CD8-positive, alpha-beta memory T cell (primary cell): ENCODE data around the gene NCKAP5. TPM values are rescaled to one million over a fixed set of nuclear protein-coding genes. Genes with fewer than 3 reads are reported as not detected.

ENCODE experiments used
- CTCF ChIA-PET: fragments of 350-600 bp; sonication (Branson Sonifier 250); formaldehyde crosslinking; loops from one replicate; lab custom pipeline; 2021; ENCODE audit warnings: antibody characterized with exemption; lab: Charles Lee
- POLR2A ChIA-PET: fragments of 350-600 bp; sonication (Branson Sonifier 250); formaldehyde crosslinking; loops from one replicate; lab custom pipeline; 2021; ENCODE audit warnings: antibody characterized with exemption; lab: Charles Lee
- DNase-seq, 5 donors: peaks; one replicate each; pipeline versions ENCODE4 v3.0.0 to v3.0.0-alpha.2; 2020 to 2022; ENCODE audit warnings: mixed read lengths in 1 of 5
- H3K27ac ChIP-seq: one replicate; pipeline ENCODE4 v1.7.0; 2013; ENCODE audit warnings: low read depth, mild to moderate bottlenecking, low read length, moderate library complexity
- H3K27me3 ChIP-seq: 2 replicates; pipeline ENCODE4 v1.7.0; 2013; ENCODE audit warnings: low read length, mild to moderate bottlenecking; ENCODE audit not compliant: insufficient read depth, poor library complexity, severe bottlenecking
- H3K36me3 ChIP-seq: 2 replicates; pipeline ENCODE4 v1.7.0; 2013; ENCODE audit warnings: mild to moderate bottlenecking, low read length, moderate library complexity; ENCODE audit not compliant: insufficient read depth
- H3K4me1 ChIP-seq: 2 replicates; pipeline ENCODE4 v1.7.0; 2013; ENCODE audit warnings: mild to moderate bottlenecking, low read length, moderate library complexity; ENCODE audit not compliant: insufficient read depth
- H3K4me3 ChIP-seq: 2 replicates; pipeline ENCODE4 v1.7.0; 2013; ENCODE audit warnings: mild to moderate bottlenecking, low read length
- H3K9me3 ChIP-seq: 2 replicates; pipeline ENCODE4 v1.7.0; 2013; ENCODE audit warnings: mild to moderate bottlenecking, low read length
- H3K27ac Mint-ChIP-seq, 8 donors: one replicate each; pipeline ENCODE4 v1.8.0; 2020 to 2021; ENCODE audit warnings: mixed read lengths in 8 of 8, mild to moderate bottlenecking in 6 of 8, inconsistent platforms in 3 of 8, moderate library complexity in 3 of 8
- H3K27me3 Mint-ChIP-seq, 2 donors: one replicate each; pipeline ENCODE4 v1.8.0; 2020 to 2021; ENCODE audit warnings: mixed read lengths in 2 of 2, mild to moderate bottlenecking in 1 of 2, moderate library complexity in 1 of 2
- H3K36me3 Mint-ChIP-seq, 3 donors: one replicate each; pipeline ENCODE4 v1.8.0; 2020 to 2021; ENCODE audit warnings: mixed read lengths in 3 of 3, inconsistent platforms in 1 of 3, mild to moderate bottlenecking in 1 of 3
- H3K4me1 Mint-ChIP-seq, 3 donors: one replicate each; pipeline ENCODE4 v1.8.0; 2020 to 2021; ENCODE audit warnings: mixed read lengths in 3 of 3, inconsistent platforms in 1 of 3, mild to moderate bottlenecking in 1 of 3
- H3K4me3 Mint-ChIP-seq, 7 donors: one replicate each; pipeline ENCODE4 v1.8.0; 2020 to 2021; ENCODE audit warnings: mixed read lengths in 7 of 7, mild to moderate bottlenecking in 6 of 7, moderate library complexity in 4 of 7, inconsistent platforms in 2 of 7
- H3K9me3 Mint-ChIP-seq, 5 donors: one replicate each; pipeline ENCODE4 v1.8.0; 2020 to 2022; ENCODE audit warnings: mixed read lengths in 5 of 5, mild to moderate bottlenecking in 3 of 5, moderate library complexity in 2 of 5, inconsistent platforms in 1 of 5
- polyA plus RNA-seq: library from polyadenylated mRNA; unstranded; fragments of 300-500 nt; fragmentation: Illumina TruSeq; gene quantifications from one replicate; pipeline ENCODE4 v1.2.3, GENCODE V29; 2021
- total RNA-seq, 2 experiments: library from RNA; stranded (reverse); gene quantifications; one replicate each; pipeline ENCODE4 v1.2.3, GENCODE V29; 2021

The NCKAP5 gene
- total and polyA plus RNA-seq, 3 experiments from 2014 or later: not detected

DNA sequence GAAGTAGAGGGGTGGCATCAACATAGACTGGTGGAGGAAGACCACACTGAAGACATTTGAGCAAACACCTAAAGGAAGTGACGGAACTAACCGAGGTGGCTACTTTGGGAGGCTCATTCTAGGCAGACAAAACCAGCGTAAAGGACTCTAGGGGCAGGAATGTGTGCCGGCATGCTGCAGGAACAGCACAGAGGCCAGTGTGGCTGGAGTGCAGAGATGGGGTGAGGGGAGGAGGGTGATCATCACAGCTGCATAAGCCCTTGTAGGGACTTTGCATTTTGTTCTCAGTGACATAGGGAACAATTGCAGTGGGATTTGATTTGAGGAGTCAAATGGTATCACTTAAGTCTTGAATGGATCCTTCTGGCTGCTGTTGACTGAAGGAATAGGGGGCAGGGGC, 253.5 kb downstream of the NCKAP5 start:
- no peak overlapping the region for H3K4me3 ChIP-seq
- no peaks in the 10 kb centered on the region for H3K4me1 Mint-ChIP-seq
- H3K27me3 Mint-ChIP-seq: no peaks in the 10 kb centered on the region
- H3K36me3 ChIP-seq: no peaks in the 10 kb centered on the region
- no peaks in the 10 kb centered on the region for H3K27me3 ChIP-seq
- ChIA-PET CTCF (no interaction called here), POLR2A (no interaction called here)
- H3K9me3 ChIP-seq: no peaks in the 10 kb centered on the region
- no peak for DNase-seq
- H3K27ac Mint-ChIP-seq: no peak overlapping the region
- no peak overlapping the region for H3K27ac ChIP-seq
- peaks cover 0 to 1% (median 0%) of the 10 kb centered on the region in 3 donors for H3K36me3 Mint-ChIP-seq
- H3K9me3 Mint-ChIP-seq: peaks cover 0 to 18% (median 5%) of the 10 kb centered on the region in 5 donors
- H3K4me1 ChIP-seq: no peaks in the 10 kb centered on the region
- H3K4me3 Mint-ChIP-seq: no peak overlapping the region

DNA sequence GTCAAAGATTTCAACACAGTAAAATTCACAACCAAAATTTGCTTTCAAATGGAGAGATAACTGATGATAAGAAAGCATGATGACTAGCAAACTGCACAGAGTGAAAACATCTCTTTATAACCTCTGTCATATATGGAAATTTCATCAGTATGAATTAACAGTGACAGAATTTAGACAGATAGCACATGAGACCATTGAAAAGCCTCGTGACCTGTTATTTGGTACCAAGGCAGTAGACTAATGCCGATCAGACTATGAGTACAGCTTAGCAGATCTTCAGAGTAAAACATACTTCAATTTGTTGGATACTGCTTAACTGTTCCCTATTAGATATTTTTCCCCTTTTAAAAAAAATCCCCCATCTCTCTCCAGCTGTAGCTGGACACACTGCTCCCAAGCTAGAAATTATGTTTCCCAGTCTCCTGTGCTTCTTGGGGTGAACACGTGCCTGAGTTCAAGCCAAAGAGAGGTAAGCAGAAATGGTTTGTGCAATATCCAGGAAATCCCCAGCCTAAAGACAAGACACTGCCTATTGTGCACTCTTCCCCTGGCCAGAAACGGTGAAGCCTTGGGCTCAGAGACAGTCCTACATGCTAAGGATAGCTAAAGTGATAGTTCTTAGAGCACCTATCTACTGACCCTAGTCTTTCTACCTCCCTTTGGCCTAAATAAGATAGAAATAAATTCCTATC, 256.1 kb downstream of the NCKAP5 start:
- DNase-seq: no peak
- no peaks in the 10 kb centered on the region for H3K27me3 Mint-ChIP-seq
- POLR2A ChIA-PET: no interaction called here

DNA sequence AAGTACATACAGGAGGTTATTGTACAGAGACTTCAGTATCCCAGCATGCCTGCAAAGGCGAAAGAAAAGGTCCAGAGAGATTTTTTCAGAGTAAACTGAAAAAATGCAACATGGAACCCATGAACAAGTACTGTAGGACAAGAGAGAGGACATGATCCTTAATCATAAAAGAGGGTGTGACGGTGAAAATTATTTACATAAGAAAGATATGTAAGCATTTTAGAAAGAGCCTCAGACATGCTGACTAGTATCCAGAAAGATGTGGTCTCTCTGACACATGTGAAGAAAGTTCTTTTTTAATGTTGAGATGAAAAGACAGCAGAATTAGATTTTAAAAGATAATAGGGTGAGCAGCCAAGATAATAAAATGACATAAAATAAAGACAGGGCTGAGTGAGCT, 262.0 kb downstream of the NCKAP5 start:
- Histone ChIP-seq H3K4me1 (no peaks in the 10 kb centered on the region), H3K36me3 (no peaks in the 10 kb centered on the region), H3K9me3 (no peaks in the 10 kb centered on the region), H3K4me3 (no peak overlapping the region), H3K27me3 (no peaks in the 10 kb centered on the region), H3K27ac (no peak overlapping the region)
- H3K27me3 Mint-ChIP-seq: no peaks in the 10 kb centered on the region
- no peaks in the 10 kb centered on the region for H3K4me1 Mint-ChIP-seq
- POLR2A ChIA-PET: no interaction called here
- CTCF ChIA-PET: no interaction called here
- no peak for DNase-seq
- no peak overlapping the region for H3K27ac Mint-ChIP-seq
- peaks cover 2 to 20% (median 4%) of the 10 kb centered on the region in 5 donors for H3K9me3 Mint-ChIP-seq
- no peak overlapping the region for H3K4me3 Mint-ChIP-seq
- H3K36me3 Mint-ChIP-seq: no peaks in the 10 kb centered on the region

More for the DNA sequence above, 256.1 kb downstream of the NCKAP5 start:
- H3K36me3 ChIP-seq: no peaks in the 10 kb centered on the region
- Mint-ChIP-seq H3K36me3 (peaks cover 0 to 1% (median 0%) of the 10 kb centered on the region in 3 donors), H3K4me1 (no peaks in the 10 kb centered on the region), H3K27ac (no peak overlapping the region), H3K4me3 (no peak overlapping the region), H3K9me3 (peaks cover 3 to 20% (median 8%) of the 10 kb centered on the region in 5 donors)
- H3K27me3 ChIP-seq: no peaks in the 10 kb centered on the region
- H3K4me3 ChIP-seq: no peak overlapping the region
- CTCF ChIA-PET: no interaction called here
- H3K9me3 ChIP-seq: no peaks in the 10 kb centered on the region
- H3K27ac ChIP-seq: no peak overlapping the region
- no peaks in the 10 kb centered on the region for H3K4me1 ChIP-seq

DNA sequence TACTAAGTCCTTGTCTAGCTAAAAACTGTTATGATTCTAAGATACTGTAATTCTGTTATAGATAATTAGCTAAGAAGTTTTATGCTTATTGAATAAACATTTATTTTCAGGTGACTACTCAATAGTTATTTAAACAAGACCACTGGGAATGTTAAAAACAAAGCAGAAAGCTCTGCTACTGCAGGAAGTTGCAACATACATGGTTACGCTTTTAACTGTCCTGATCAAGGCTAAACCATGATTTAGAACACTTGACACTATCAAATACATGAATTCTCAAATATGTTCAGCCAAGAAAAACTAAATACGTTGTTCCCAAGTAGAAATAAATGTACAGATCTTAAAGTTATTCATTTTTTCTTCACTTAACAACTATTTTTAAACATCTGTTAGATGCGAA, 263.9 kb downstream of the NCKAP5 start:
- H3K4me1 ChIP-seq: no peaks in the 10 kb centered on the region
- no peaks in the 10 kb centered on the region for H3K27me3 ChIP-seq
- Mint-ChIP-seq H3K4me3 (no peak overlapping the region), H3K4me1 (no peaks in the 10 kb centered on the region), H3K27me3 (peaks cover 0 to 2% of the 10 kb centered on the region in 2 donors), H3K36me3 (no peaks in the 10 kb centered on the region), H3K9me3 (peaks cover 2 to 20% (median 4%) of the 10 kb centered on the region in 5 donors), H3K27ac (peak overlapping the region in 1 of 8 donors; percentile 69)
- H3K4me3 ChIP-seq: no peak overlapping the region
- DNase-seq: no peak
- ChIA-PET POLR2A (no interaction called here), CTCF (no interaction called here)
- no peaks in the 10 kb centered on the region for H3K36me3 ChIP-seq
- no peaks in the 10 kb centered on the region for H3K9me3 ChIP-seq
- H3K27ac ChIP-seq: no peak overlapping the region

DNA sequence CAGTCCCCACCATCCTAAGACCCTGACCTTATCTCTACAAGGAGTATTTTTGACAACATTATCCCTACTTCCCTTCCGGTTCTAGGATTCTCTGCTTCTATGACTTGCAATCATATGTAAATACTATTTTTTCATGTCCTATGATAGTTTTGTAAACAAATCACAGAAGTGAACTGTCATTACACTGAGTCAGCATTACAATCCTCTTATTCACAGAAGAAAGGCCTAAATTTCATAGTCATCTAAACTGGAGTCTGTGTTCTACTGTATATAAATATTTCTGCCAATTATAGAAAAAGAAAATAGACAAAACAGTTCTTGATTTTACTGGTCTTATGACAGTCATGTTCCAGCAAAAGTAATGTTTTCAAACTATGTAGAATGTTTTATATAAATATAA, 265.1 kb downstream of the NCKAP5 start:
- H3K27ac Mint-ChIP-seq: no peak overlapping the region
- POLR2A ChIA-PET: no interaction called here
- no peaks in the 10 kb centered on the region for H3K36me3 Mint-ChIP-seq
- CTCF ChIA-PET: no interaction called here
- H3K27me3 Mint-ChIP-seq: peaks cover 0 to 2% of the 10 kb centered on the region in 2 donors
- Histone ChIP-seq H3K9me3 (no peaks in the 10 kb centered on the region), H3K36me3 (no peaks in the 10 kb centered on the region), H3K27me3 (no peaks in the 10 kb centered on the region), H3K27ac (no peak overlapping the region), H3K4me3 (no peak overlapping the region), H3K4me1 (no peaks in the 10 kb centered on the region)
- peaks cover 3 to 20% (median 4%) of the 10 kb centered on the region in 5 donors for H3K9me3 Mint-ChIP-seq
- no peak for DNase-seq
- H3K4me3 Mint-ChIP-seq: no peak overlapping the region
- H3K4me1 Mint-ChIP-seq: no peaks in the 10 kb centered on the region

DNA sequence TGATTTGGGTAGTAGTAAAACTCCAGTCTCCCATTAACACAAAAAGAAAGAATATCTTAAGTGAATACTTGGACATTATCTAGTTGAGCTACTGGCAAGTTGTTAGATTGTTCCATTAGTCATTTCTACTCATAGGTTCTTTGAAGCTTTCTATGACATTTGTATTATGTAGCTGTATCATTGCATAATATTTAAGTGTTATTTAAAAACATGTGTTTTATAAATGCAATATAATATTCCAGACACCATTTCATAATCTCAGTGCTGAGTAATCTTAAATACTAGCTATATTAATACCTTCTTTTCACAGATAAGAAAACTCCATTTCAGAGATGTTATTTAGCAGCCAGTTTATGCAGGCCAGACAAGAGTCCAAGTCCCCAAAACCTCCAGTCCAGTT, 271.9 kb downstream of the NCKAP5 start:
- peaks cover 0 to 2% of the 10 kb centered on the region in 2 donors for H3K27me3 Mint-ChIP-seq
- Histone ChIP-seq H3K4me1 (no peaks in the 10 kb centered on the region), H3K27me3 (no peaks in the 10 kb centered on the region), H3K36me3 (no peaks in the 10 kb centered on the region), H3K9me3 (no peaks in the 10 kb centered on the region), H3K4me3 (no peak overlapping the region), H3K27ac (no peak overlapping the region)
- no peak overlapping the region for H3K4me3 Mint-ChIP-seq
- no peaks in the 10 kb centered on the region for H3K36me3 Mint-ChIP-seq
- no peak overlapping the region for H3K27ac Mint-ChIP-seq
- POLR2A ChIA-PET: no interaction called here
- DNase-seq: no peak
- H3K4me1 Mint-ChIP-seq: no peaks in the 10 kb centered on the region
- H3K9me3 Mint-ChIP-seq: peaks cover 0 to 3% (median 1%) of the 10 kb centered on the region in 5 donors
- CTCF ChIA-PET: no interaction called here

DNA sequence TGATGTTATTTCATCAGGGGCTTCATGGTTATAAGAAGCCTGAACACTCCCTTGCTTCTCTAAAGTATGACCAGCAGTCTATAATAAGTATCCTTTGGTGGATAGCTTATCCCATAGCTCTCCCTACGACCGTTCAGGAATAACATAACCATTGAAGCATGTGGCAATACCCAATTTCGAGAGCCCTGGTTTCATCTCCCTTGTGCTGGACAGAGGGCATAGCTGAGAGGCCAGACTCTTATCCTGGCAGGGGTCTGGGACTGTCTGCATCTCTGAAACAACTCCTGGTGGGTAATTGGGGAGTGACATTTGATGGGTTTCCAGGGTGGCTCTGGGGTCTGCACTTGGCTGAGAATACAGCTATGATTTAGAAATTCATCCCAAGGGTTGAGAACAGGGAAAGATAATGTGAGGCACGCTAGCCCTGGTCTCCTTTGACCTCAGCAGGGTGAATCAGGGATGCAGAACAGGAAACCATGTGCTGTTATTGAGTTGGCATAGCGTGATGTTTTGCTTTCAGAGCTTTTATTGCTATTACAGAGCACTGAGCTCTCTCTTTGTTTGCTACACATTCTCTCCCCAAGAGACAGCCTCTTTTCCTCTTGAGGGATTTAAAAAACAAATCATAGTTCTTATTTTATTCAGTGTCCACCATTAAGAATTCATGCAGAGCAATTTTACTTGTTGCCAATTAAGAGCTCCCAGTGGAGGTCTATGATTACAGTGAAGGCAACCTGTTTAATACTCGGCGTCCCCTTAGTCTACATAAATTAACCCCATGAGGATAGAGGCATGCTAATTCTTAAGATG, 274.5 kb downstream of the NCKAP5 start:
- no peaks in the 10 kb centered on the region for H3K36me3 Mint-ChIP-seq
- peaks cover 0 to 5% (median 1%) of the 10 kb centered on the region in 5 donors for H3K9me3 Mint-ChIP-seq
- no peaks in the 10 kb centered on the region for H3K27me3 ChIP-seq
- no peak overlapping the region for H3K4me3 Mint-ChIP-seq
- no peaks in the 10 kb centered on the region for H3K9me3 ChIP-seq
- DNase-seq: no peak
- no peak overlapping the region for H3K4me3 ChIP-seq
- ChIA-PET POLR2A (no interaction called here), CTCF (no interaction called here)
- no peaks in the 10 kb centered on the region for H3K36me3 ChIP-seq
- H3K27me3 Mint-ChIP-seq: no peaks in the 10 kb centered on the region
- no peak overlapping the region for H3K27ac Mint-ChIP-seq
- H3K27ac ChIP-seq: no peak overlapping the region
- H3K4me1 ChIP-seq: no peaks in the 10 kb centered on the region
- H3K4me1 Mint-ChIP-seq: no peaks in the 10 kb centered on the region

DNA sequence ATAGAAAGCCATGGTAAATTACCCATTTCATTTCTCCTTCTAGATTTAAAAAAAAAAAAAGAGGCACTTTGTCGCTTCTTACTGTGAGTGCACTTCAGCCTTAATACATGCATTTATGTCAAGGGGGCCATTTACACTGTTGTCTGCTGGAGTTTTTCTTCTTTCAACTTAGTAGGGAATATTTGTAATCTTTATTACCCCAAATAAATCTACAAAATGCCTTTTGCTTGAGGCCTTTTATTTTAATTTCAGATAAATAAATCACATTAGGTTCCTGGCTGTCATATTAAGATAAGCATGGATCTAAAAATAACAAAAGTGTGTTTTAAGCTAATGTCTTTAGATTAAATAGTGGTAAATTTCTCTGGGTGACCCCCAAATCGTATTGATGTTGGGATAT, 276.0 kb downstream of the NCKAP5 start:
- Histone ChIP-seq H3K4me1 (no peaks in the 10 kb centered on the region), H3K4me3 (no peak overlapping the region), H3K27ac (no peak overlapping the region), H3K27me3 (no peaks in the 10 kb centered on the region), H3K36me3 (no peaks in the 10 kb centered on the region), H3K9me3 (no peaks in the 10 kb centered on the region)
- Mint-ChIP-seq H3K27me3 (no peaks in the 10 kb centered on the region), H3K9me3 (peaks cover 0 to 5% (median 1%) of the 10 kb centered on the region in 5 donors), H3K27ac (no peak overlapping the region), H3K4me3 (no peak overlapping the region), H3K36me3 (no peaks in the 10 kb centered on the region), H3K4me1 (no peaks in the 10 kb centered on the region)
- ChIA-PET POLR2A (no interaction called here), CTCF (no interaction called here)
- no peak for DNase-seq
